ENCODE results near the gene UBXN11.

- no peak for TF ChIP-seq CTCF (IDR thresholded peaks at IDR 0.05; ENCODE audit: low read length)
- no peak for TF ChIP-seq EZH2 (IDR thresholded peaks at IDR 0.05; ENCODE audit: borderline replicate concordance, low read length)
These were observed 14.5 kb upstream of the UBXN11 start for GRCh38 chr1:26320896-26321295.
